Measurements from ENCODE around the gene PDSS2. TPM values are rescaled to one million over a fixed set of nuclear protein-coding genes. Genes with fewer than 3 reads are reported as not detected.

PDSS2 gene
- total RNA-seq, 1 donor from 2014 or later = 16.2 TPM

DNA sequence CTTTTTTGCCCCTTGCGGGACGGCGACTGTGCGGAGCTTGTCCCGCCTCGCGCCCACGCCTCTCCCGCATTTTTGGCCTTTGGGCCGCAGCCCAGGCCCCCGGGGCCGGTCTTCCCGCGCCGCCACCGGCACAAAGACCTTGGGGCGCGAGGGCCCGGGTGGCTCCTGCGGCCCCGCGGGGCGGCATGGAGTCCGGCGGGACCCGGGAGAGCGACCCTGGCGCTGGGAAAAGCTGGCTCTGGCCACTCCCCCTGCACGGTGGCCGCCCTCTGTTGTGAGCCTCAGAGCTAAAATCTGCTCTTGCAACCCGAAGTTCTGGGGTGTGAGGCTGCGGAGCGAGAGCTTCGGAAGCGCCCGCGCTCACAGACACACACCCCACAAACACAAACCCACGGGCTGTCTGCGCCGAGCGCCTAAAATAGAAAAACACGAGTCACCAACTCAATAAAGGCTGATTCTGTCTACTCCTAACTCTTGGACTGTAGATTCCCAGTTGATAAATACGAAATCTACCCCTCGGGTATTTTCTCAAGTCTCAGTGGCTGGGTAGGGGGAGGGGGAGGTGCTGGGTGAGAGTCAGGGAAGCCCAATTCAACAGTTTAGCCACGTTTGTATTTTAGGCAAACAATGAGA is 343.6 kb downstream of the PDSS2 start:
- TF ChIP-seq CTCF (IDR thresholded peaks at IDR 0.05) = no peak
- ATAC-seq (peak; percentile 46), DNase-seq (peak; percentile 78)
- Histone ChIP-seq H3K27me3 (peaks cover 6% of the 10 kb centered on the region), H3K27ac (peak overlapping the region; percentile 75), H3K4me1 (peaks cover 18% of the 10 kb centered on the region), H3K4me3 (peak overlapping the region; percentile 70), H3K9me3 (no peaks in the 10 kb centered on the region), H3K36me3 (no peaks in the 10 kb centered on the region)
- intact Hi-C loops (cut with DNase I) = no loop called here

DNA sequence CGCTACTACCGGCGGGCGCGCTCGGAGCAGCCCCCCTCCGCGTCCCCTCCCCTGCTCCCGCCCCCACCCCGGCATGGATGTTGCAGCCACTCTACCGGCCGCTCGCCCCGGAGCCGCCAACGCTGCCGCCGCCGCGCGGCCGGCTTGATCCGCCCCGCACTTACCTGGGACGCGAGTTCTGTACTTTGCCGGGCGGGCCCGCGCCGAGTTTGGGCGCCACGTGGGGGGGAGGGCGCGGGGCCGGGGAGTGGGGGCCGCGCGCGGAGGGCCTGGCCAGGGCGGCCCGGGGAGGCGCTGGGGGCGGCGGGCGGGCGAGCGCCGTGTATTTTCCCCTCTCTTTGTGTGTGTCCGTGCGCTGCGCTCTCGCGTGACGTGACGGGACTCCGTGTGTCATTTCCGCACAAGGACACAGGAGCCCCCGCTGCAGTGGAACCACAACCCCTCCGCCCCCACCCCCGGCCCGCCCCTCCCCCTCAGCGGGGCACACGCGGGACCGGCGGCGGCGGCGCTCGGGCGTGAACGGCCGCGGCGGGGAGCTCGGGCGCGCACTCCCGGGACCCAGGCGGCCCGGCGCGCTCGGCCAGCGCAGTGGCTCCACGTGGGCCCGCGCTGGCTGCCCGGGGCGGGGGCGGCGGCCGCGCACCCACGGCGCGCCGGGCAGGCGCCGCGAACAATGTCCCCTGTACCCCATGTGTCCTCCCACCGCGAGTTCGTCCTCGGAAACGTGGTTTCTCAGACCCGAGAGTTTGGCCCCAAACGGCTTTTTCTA is 344.3 kb downstream of the PDSS2 start, which contains the start of gene BEND3:
Gene BEND3, minus strand, starts transcription at position 590 of the 769 bp plus-strand sequence. CDS start 16,230 bp downstream, outside the sequence.
- H3K27ac ChIP-seq = peak within 1 kb of the TSS; percentile 75
- H3K4me3 ChIP-seq = peak within 1 kb of the TSS; percentile 70
- intact Hi-C loops (cut with DNase I) = no loop called here
- ATAC-seq (peak; percentile 28), DNase-seq (peak; percentile 79)
- H3K4me1 ChIP-seq = peaks cover 18% of the 10 kb centered on the region
- TF ChIP-seq CTCF (IDR thresholded peaks at IDR 0.05) = no peak
- no peaks in the 10 kb centered on the region for H3K36me3 ChIP-seq
- H3K27me3 ChIP-seq = peaks cover 6% of the 10 kb centered on the region
- no peaks in the 10 kb centered on the region for H3K9me3 ChIP-seq

DNA sequence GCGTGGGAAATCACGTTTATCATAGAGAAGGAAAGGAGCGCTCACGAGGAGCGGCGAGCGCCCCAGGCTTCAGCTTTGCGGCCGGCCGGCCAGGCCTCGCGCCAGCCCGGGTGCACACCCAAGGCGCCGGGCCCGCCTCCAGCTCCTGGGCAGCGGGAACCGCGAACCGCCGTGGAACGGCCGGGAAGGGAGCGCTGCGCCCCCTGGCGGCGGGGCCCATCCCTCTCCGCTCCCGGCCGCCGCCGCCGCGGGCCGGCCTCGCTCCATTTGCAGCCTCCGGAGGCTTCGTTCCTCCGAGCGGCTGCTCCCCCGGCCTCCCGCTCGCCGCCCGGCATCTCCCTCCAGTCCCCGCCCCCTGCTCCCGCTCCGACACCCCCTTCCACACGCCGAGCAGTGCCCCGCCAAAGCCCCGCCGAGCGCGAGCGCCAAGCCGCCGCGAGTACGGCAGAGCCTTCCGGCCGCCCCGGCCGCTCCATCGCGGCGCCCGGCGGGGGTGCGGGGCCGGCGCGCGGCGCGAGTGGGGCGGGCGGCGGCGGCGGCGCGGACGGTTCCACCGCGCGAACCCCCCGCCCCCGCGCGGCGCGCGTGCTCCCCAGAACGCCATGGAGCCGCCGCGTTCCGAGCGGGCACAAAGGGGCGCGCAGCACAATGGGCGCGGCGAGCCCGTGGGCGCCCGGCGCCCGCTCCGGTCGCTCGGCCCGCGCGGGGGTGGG is 345.0 kb downstream of the PDSS2 start:
- H3K27me3 ChIP-seq = peaks cover 6% of the 10 kb centered on the region
- peak; percentile 85 for TF ChIP-seq CTCF (IDR thresholded peaks at IDR 0.05)
- DNase-seq (peak; percentile 94), ATAC-seq (peak; percentile 98)
- peak overlapping the region; percentile 70 for H3K4me3 ChIP-seq
- H3K9me3 ChIP-seq = no peaks in the 10 kb centered on the region
- no peaks in the 10 kb centered on the region for H3K36me3 ChIP-seq
- H3K4me1 ChIP-seq = peaks cover 18% of the 10 kb centered on the region
- H3K27ac ChIP-seq = no peak overlapping the region
- intact Hi-C loops (cut with DNase I) = no loop called here

DNA sequence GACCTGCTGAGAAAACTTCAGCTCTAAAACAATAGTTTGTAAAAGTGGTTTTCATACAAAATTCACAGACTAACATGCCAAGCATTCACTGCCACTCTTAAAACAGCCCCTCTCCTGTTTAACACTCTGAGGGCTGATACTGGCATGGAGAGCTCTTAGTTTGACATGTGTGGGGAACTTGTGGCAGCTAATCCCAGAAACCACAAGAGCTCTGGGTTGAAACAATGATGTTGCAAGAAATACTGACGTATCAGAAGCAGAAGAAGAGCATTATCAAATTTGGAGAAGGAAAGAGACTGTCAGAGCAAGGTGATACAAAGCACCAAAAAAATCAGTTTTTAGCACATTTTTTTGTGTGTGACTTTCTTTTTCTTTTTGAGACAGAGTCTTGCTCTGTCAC is 349.2 kb downstream of the PDSS2 start:
- Histone ChIP-seq H3K27ac (no peak overlapping the region), H3K4me3 (no peak overlapping the region), H3K4me1 (peaks cover 5% of the 10 kb centered on the region), H3K9me3 (no peaks in the 10 kb centered on the region), H3K36me3 (no peaks in the 10 kb centered on the region), H3K27me3 (no peaks in the 10 kb centered on the region)
- DNase-seq = no peak
- intact Hi-C loops (cut with DNase I) = no loop called here
- ATAC-seq = no peak
- TF ChIP-seq CTCF (IDR thresholded peaks at IDR 0.05) = no peak

GRCh38 chr6:107108201-107108890 is 351.0 kb downstream of the PDSS2 start:
- no peak for DNase-seq
- Histone ChIP-seq H3K9me3 (no peaks in the 10 kb centered on the region), H3K27ac (no peak overlapping the region), H3K4me1 (no peaks in the 10 kb centered on the region), H3K27me3 (no peaks in the 10 kb centered on the region), H3K4me3 (no peak overlapping the region), H3K36me3 (no peaks in the 10 kb centered on the region)
- ATAC-seq = no peak
- no peak for TF ChIP-seq CTCF (IDR thresholded peaks at IDR 0.05)
- intact Hi-C loops (cut with DNase I) = no loop called here
